Astrocyte of the spinal cord (primary cell): ENCODE data around the gene GEMIN7.
A peak's percentile ranks its signal among the peaks of the same experiment; 100 is the strongest.

Experiments used
- DNase-seq: peaks from one replicate; pipeline ENCODE4 v3.0.0; 2011; ENCODE audit warnings: low read depth, low spot score
- H3K4me3 ChIP-seq: 2 replicates; pipeline ENCODE4 v1.5.1; 2011; ENCODE audit warnings: low read depth, mild to moderate bottlenecking, low read length, moderate library complexity
- CTCF ChIP-seq: IDR thresholded peaks from 2 replicates; pipeline ENCODE4 v1.5.1; 2012; ENCODE audit warnings: low read depth, mild to moderate bottlenecking, low read length, inconsistent platforms
- in situ Hi-C: cut with HindIII; loops from 2 replicates; pipeline ENCODE4 v1.10.0; 2017; ENCODE audit warnings: low sequenced_read_pairs

The GEMIN7 gene

GRCh38 chr19:45133661-45134060 lies 54.6 kb downstream of the GEMIN7 start:
- H3K4me3 ChIP-seq: no peak overlapping the region
- in situ Hi-C loops: no loop called here
- DNase-seq: no peak
- TF ChIP-seq CTCF: no peak

DNA sequence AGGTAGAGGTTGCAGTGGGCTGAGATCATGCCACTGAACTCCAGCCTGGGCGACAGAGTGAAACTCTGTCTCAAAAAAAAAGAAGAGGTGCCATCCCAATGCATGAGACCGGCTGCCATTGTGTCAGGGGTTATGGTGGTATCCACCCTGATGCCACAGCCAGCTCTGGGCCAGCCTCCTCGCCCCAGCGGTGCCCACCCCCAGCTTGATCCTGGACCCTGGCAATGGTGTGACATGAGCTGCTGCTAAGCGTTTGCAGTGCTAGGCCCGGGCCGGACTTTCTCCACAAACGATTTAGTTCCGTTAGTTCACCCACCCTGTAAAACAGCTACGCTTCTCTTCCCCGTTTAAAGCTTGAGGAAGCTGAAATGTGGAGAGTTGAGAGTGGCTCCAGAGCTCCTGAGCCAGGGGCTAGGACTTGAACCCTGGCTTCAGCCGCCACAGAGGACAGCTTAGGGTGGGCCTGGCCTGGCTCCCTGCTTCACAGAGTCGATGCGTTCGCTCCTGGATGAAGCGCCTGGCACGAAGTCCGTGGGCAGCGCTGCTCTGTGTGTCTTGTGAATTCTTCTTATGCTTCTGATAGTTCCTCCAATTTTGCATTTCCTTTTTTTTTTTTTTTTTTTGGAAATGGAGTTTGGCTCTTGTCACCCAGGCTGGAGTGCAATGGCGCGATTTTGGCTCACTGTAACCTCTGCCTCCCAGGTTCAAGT lies 56.3 kb downstream of the GEMIN7 start:
- in situ Hi-C loops: no loop called here
- no peak for TF ChIP-seq CTCF
- DNase-seq: no peak
- H3K4me3 ChIP-seq: no peak overlapping the region

DNA sequence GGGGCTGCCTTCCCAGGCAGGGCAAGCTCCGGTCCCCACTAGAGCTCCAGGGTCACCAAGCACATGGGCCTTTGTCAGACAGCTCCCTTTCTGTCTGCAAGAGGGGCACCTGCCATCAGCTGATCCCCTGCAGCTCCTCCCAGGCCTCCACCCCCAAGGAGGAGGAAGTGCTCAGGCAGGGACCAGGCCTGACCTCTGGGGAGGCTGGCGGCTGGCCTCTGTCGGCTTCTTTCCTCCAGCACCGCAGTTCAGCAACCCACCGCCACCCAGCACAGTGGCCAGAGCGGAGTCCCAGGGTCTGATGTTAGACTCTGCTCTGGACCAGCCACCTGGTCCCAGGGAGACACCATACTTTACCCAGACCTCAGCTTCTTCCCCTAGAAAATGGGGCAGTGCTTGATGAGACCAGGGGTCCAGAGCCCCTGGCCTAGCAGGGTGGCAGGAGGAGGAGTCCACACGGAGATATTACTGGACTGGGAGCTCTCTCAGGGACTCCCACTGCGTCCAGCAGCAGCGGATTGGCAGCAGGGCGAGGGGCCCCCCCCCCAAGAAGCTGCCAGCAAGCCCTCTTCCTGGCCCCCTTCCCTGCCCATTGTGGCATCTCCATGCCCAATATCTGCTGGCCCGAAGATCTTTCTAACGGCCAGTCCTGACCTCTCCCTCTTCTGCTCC lies 57.6 kb downstream of the GEMIN7 start:
- TF ChIP-seq CTCF: no peak
- no peak for DNase-seq
- in situ Hi-C loops: no loop called here
- no peak overlapping the region for H3K4me3 ChIP-seq

DNA sequence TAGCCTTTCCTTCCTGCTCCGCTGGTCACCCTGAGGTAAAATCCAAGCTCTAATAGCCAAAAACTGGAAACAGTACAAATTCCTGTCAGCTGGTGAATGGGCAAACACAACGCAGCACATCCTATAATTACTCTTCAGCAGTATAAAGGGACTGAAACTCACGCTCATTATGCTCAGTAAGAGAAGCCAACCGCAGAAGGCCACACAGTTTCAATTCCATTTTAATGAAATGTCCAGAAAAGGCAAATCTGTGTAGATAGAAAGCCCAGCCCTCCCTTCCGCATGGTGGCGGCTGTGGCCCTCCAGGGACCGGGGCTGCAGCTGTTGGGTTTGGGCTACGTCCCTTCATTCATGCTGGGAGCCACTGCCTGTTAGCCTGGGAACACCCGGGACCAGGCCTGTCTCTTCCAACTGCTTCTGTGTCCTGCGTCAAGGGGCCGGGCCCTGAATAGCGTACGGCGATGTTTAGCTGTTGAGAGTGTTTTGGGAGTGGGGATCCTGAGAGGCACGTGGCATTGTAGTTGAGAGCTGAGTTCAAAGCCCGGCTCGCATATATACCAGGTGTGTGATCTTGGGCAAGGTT lies 58.2 kb downstream of the GEMIN7 start:
- no peak overlapping the region for H3K4me3 ChIP-seq
- TF ChIP-seq CTCF: no peak
- peak; percentile 31 for DNase-seq
- in situ Hi-C loops: no loop called here

DNA sequence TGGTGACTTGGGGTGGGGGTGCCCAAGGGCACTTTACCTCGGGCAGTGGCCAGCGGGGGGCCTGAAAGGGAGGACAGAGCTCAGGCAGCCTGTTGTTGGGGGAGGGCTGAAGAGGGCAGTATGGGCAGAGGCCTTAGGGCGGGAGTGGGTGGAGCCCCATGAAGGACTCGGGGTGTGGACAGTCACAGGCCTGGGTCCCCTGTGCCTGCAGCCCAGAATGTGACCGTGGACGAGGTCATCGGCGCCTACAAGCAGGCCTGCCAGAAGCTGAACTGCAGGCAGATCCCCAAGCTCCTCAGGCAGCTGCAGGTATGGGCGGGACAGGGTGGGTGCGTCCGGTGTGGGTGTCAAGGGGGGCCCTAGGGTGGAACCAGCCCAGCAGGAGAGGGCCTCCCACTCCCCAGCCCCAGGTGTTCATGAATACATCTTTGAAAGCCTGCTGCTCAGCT lies 59.3 kb downstream of the GEMIN7 start:
- H3K4me3 ChIP-seq: no peak overlapping the region
- in situ Hi-C loops: no loop called here

More for the DNA sequence above, 59.3 kb downstream of the GEMIN7 start:
- DNase-seq: no peak
- no peak for TF ChIP-seq CTCF
